ENCODE measurements around the gene KLHDC8B.

- TF ChIP-seq CTCF (IDR thresholded peaks at IDR 0.05), result no peak
- TF ChIP-seq POLR2A (IDR thresholded peaks at IDR 0.05), result no peak
Observed at GRCh38 chr3:49222002-49222401, 50.6 kb downstream of the KLHDC8B start.

Measured in prostate gland (tissue), 2 donors.